ENCODE measurements around the gene FGD1. TPM values are rescaled to one million over a fixed set of nuclear protein-coding genes. Genes with fewer than 3 reads are reported as not detected.
A peak's percentile ranks its signal among the peaks of the same experiment; 100 is the strongest.

The FGD1 gene
- total RNA-seq, 1 experiment from 2014 or later, result not detected

GRCh38 chrX:54482839-54483593, 13.0 kb downstream of the FGD1 start:
- Histone ChIP-seq H3K27me3 (ENCODE audit: low read length) (no peaks in the 10 kb centered on the region), H3K9me3 (ENCODE audit: low read length) (no peaks in the 10 kb centered on the region), H3K79me2 (ENCODE audit: low read length) (no peaks in the 10 kb centered on the region), H3K4me1 (ENCODE audit: low read length) (no peaks in the 10 kb centered on the region), H3K4me2 (ENCODE audit: low read depth, low read length, poor library complexity, severe bottlenecking) (no peak overlapping the region), H3K36me3 (ENCODE audit: insufficient read depth, low read length) (no peaks in the 10 kb centered on the region), H3K9me2 (replicated peaks; ENCODE audit: insufficient read depth, low read length) (no peaks in the 10 kb centered on the region), H3K4me3 (ENCODE audit: low read length) (no peak overlapping the region), H3K9ac (ENCODE audit: low read length) (no peak overlapping the region), H2AFZ (ENCODE audit: low read length) (no peak overlapping the region), H3K27ac (ENCODE audit: low read length) (no peak overlapping the region), H4K20me1 (ENCODE audit: insufficient read depth, low read depth, low read length) (no peaks in the 10 kb centered on the region)
- DNase-seq, result no peak

- Histone ChIP-seq H3K79me2 (ENCODE audit: low read length) (no peaks in the 10 kb centered on the region), H3K27me3 (ENCODE audit: low read length) (no peaks in the 10 kb centered on the region), H4K20me1 (ENCODE audit: insufficient read depth, low read depth, low read length) (no peaks in the 10 kb centered on the region), H2AFZ (ENCODE audit: low read length) (no peak overlapping the region), H3K4me1 (ENCODE audit: low read length) (no peaks in the 10 kb centered on the region), H3K27ac (ENCODE audit: low read length) (no peak overlapping the region), H3K9ac (ENCODE audit: low read length) (no peak overlapping the region), H3K36me3 (ENCODE audit: insufficient read depth, low read length) (no peaks in the 10 kb centered on the region), H3K4me2 (ENCODE audit: low read depth, low read length, poor library complexity, severe bottlenecking) (no peak overlapping the region), H3K9me3 (ENCODE audit: low read length) (no peaks in the 10 kb centered on the region), H3K9me2 (replicated peaks; ENCODE audit: insufficient read depth, low read length) (no peaks in the 10 kb centered on the region), H3K4me3 (ENCODE audit: low read length) (no peak overlapping the region)
- no peak for DNase-seq
Measured at GRCh38 chrX:54479136-54480111, 16.6 kb downstream of the FGD1 start.

GRCh38 chrX:54473993-54474859, 21.8 kb downstream of the FGD1 start:
- H4K20me1 ChIP-seq (ENCODE audit: insufficient read depth, low read depth, low read length), result no peaks in the 10 kb centered on the region
- H3K9me2 ChIP-seq (replicated peaks; ENCODE audit: insufficient read depth, low read length), result no peaks in the 10 kb centered on the region
- H3K27ac ChIP-seq (ENCODE audit: low read length), result no peak overlapping the region
- H3K4me3 ChIP-seq (ENCODE audit: low read length), result no peak overlapping the region
- H3K79me2 ChIP-seq (ENCODE audit: low read length), result no peaks in the 10 kb centered on the region
- no peaks in the 10 kb centered on the region for H3K9me3 ChIP-seq (ENCODE audit: low read length)
- H2AFZ ChIP-seq (ENCODE audit: low read length), result no peak overlapping the region
- no peaks in the 10 kb centered on the region for H3K36me3 ChIP-seq (ENCODE audit: insufficient read depth, low read length)
- DNase-seq, result no peak
- no peak overlapping the region for H3K4me2 ChIP-seq (ENCODE audit: low read depth, low read length, poor library complexity, severe bottlenecking)
- H3K27me3 ChIP-seq (ENCODE audit: low read length), result no peaks in the 10 kb centered on the region
- H3K4me1 ChIP-seq (ENCODE audit: low read length), result no peaks in the 10 kb centered on the region
- H3K9ac ChIP-seq (ENCODE audit: low read length), result no peak overlapping the region

- H2AFZ ChIP-seq (ENCODE audit: low read length), result no peak overlapping the region
- H3K9me3 ChIP-seq (ENCODE audit: low read length), result no peaks in the 10 kb centered on the region
- H3K4me3 ChIP-seq (ENCODE audit: low read length), result no peak overlapping the region
- H3K4me1 ChIP-seq (ENCODE audit: low read length), result no peaks in the 10 kb centered on the region
- no peaks in the 10 kb centered on the region for H3K27me3 ChIP-seq (ENCODE audit: low read length)
- no peak overlapping the region for H3K9ac ChIP-seq (ENCODE audit: low read length)
- no peaks in the 10 kb centered on the region for H4K20me1 ChIP-seq (ENCODE audit: insufficient read depth, low read depth, low read length)
- no peak for DNase-seq
- no peak overlapping the region for H3K4me2 ChIP-seq (ENCODE audit: low read depth, low read length, poor library complexity, severe bottlenecking)
- no peaks in the 10 kb centered on the region for H3K79me2 ChIP-seq (ENCODE audit: low read length)
- no peaks in the 10 kb centered on the region for H3K9me2 ChIP-seq (replicated peaks; ENCODE audit: insufficient read depth, low read length)
- H3K27ac ChIP-seq (ENCODE audit: low read length), result no peak overlapping the region
- H3K36me3 ChIP-seq (ENCODE audit: insufficient read depth, low read length), result no peaks in the 10 kb centered on the region
Measured at GRCh38 chrX:54470054-54470760, 25.8 kb downstream of the FGD1 start.

DNA sequence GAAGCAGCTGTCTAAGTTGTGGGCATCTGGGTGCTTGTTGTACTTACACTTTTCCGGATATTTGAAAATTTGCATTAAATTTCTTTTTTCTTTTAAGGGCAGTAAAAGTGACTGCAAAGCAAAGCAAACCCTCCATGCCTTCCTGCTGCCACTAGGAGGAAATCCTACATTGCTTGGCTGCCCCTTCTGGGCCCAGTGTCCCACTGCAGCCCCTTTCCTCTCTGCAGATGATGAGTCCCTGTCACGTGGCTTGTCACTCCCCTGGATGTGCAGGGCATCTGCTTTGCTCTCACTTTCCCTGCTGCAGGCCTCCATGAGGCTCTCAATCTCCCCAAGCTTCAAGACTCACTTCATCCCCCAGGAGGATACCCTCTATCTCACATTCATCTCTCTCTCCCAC, 43.1 kb downstream of the FGD1 start:
- H3K4me2 ChIP-seq (ENCODE audit: low read depth, low read length, poor library complexity, severe bottlenecking), result no peak overlapping the region
- H3K9ac ChIP-seq (ENCODE audit: low read length), result no peak overlapping the region
- no peaks in the 10 kb centered on the region for H4K20me1 ChIP-seq (ENCODE audit: insufficient read depth, low read depth, low read length)
- no peaks in the 10 kb centered on the region for H3K79me2 ChIP-seq (ENCODE audit: low read length)
- no peak overlapping the region for H3K27ac ChIP-seq (ENCODE audit: low read length)
- DNase-seq, result peak; percentile 67
- H3K36me3 ChIP-seq (ENCODE audit: insufficient read depth, low read length), result no peaks in the 10 kb centered on the region
- no peaks in the 10 kb centered on the region for H3K9me3 ChIP-seq (ENCODE audit: low read length)
- H3K4me1 ChIP-seq (ENCODE audit: low read length), result no peaks in the 10 kb centered on the region
- H3K4me3 ChIP-seq (ENCODE audit: low read length), result no peak overlapping the region
- H3K27me3 ChIP-seq (ENCODE audit: low read length), result no peaks in the 10 kb centered on the region
- H3K9me2 ChIP-seq (replicated peaks; ENCODE audit: insufficient read depth, low read length), result no peaks in the 10 kb centered on the region
- no peak overlapping the region for H2AFZ ChIP-seq (ENCODE audit: low read length)

DNA sequence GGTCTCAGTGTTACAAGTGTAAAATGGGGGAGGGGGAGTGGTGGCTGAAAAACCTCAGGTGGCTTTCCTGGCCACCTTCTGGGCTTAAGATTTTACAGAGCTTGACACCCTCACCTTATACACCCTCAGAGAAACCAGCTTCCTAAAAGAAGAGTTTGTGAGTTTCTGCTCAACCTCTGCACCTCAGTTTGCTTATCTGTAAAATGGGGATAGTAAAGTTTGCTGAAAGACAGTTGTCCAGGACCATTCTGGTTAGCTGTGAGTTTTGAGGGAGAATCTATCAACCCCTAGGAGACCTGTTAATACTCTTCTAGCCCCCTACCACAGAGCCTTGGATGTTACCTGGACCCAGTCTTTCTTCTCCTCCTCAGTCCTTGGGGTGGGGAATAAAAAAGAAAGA, 46.1 kb downstream of the FGD1 start:
- Histone ChIP-seq H3K9me2 (replicated peaks; ENCODE audit: insufficient read depth, low read length) (no peaks in the 10 kb centered on the region), H2AFZ (ENCODE audit: low read length) (no peak overlapping the region), H3K4me3 (ENCODE audit: low read length) (no peak overlapping the region), H3K4me1 (ENCODE audit: low read length) (no peaks in the 10 kb centered on the region), H4K20me1 (ENCODE audit: insufficient read depth, low read depth, low read length) (no peaks in the 10 kb centered on the region), H3K27me3 (ENCODE audit: low read length) (no peaks in the 10 kb centered on the region), H3K79me2 (ENCODE audit: low read length) (no peaks in the 10 kb centered on the region), H3K4me2 (ENCODE audit: low read depth, low read length, poor library complexity, severe bottlenecking) (no peak overlapping the region), H3K9me3 (ENCODE audit: low read length) (no peaks in the 10 kb centered on the region), H3K36me3 (ENCODE audit: insufficient read depth, low read length) (no peaks in the 10 kb centered on the region), H3K27ac (ENCODE audit: low read length) (no peak overlapping the region), H3K9ac (ENCODE audit: low read length) (no peak overlapping the region)
- DNase-seq, result no peak

DNA sequence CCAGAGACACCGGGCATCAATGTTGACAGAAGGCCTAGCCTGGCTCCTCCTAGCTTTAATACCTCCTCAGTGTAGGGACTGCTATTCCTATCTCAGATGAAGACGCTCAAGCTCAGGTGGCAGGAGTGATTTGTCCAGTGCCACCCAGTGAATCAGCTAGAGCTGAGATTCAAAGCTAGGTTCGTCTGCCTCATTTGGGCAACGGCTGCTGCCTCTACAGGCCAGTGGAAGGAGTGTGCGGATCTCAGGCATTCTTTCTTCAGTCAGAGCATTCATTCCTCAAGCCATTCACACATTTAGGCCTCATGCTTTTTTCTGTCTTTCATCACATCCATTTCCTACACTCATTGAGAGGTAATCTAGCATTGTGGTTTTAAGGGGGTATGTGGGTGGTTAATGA, 48.6 kb downstream of the FGD1 start:
- Histone ChIP-seq H3K36me3 (ENCODE audit: insufficient read depth, low read length) (no peaks in the 10 kb centered on the region), H3K27me3 (ENCODE audit: low read length) (no peaks in the 10 kb centered on the region), H3K9me3 (ENCODE audit: low read length) (no peaks in the 10 kb centered on the region), H3K4me1 (ENCODE audit: low read length) (no peaks in the 10 kb centered on the region), H3K4me3 (ENCODE audit: low read length) (no peak overlapping the region), H3K9me2 (replicated peaks; ENCODE audit: insufficient read depth, low read length) (no peaks in the 10 kb centered on the region), H3K79me2 (ENCODE audit: low read length) (peaks cover 16% of the 10 kb centered on the region), H3K9ac (ENCODE audit: low read length) (no peak overlapping the region), H3K27ac (ENCODE audit: low read length) (no peak overlapping the region), H2AFZ (ENCODE audit: low read length) (no peak overlapping the region), H3K4me2 (ENCODE audit: low read depth, low read length, poor library complexity, severe bottlenecking) (no peak overlapping the region), H4K20me1 (ENCODE audit: insufficient read depth, low read depth, low read length) (no peaks in the 10 kb centered on the region)
- DNase-seq, result peak; percentile 54

Data from Karpas-422 (cell line).